Activated naive CD8-positive, alpha-beta T cell treated with anti-CD3 and anti-CD28 coated beads, Interleukin-2, amount 10 ng/mL, durations not matched to agents 7 days and 5 days (primary cell): ENCODE data around the gene MPC1. TPM values are rescaled to one million over a fixed set of nuclear protein-coding genes. Genes with fewer than 3 reads are reported as not detected.
"Not testable (repeated sequence)": the region's sequence is repeated elsewhere in the genome, so short reads cannot be mapped to it uniquely, and the experiment has no call there.

Source experiments
- ATAC-seq: fragments of 150-1000 bp; cut with Tn5 transposase; one replicate; pipeline ENCODE4 v1.10.0; 2021; ENCODE audit warnings: low read depth, moderate library complexity
- POLR2A ChIA-PET: fragments of 350-600 bp; sonication (Branson Sonifier 250); formaldehyde crosslinking; loops from one replicate; lab custom pipeline; 2021; ENCODE audit warnings: antibody characterized with exemption; lab: Charles Lee
- DNase-seq: peaks from one replicate; pipeline ENCODE4 v3.0.0; 2021
- H3K27ac Mint-ChIP-seq: one replicate; pipeline ENCODE4 v1.8.0; 2022; ENCODE audit warnings: mild to moderate bottlenecking, mixed read lengths
- H3K27me3 Mint-ChIP-seq: one replicate; pipeline ENCODE4 v1.8.0; 2022; ENCODE audit warnings: mild to moderate bottlenecking, moderate library complexity, mixed read lengths
- H3K36me3 Mint-ChIP-seq: one replicate; pipeline ENCODE4 v1.8.0; 2021; ENCODE audit warnings: mild to moderate bottlenecking, mixed read lengths
- H3K4me1 Mint-ChIP-seq: one replicate; pipeline ENCODE4 v1.8.0; 2021; ENCODE audit warnings: mixed read lengths
- H3K4me3 Mint-ChIP-seq: one replicate; pipeline ENCODE4 v1.8.0; 2022; ENCODE audit warnings: mild to moderate bottlenecking, moderate library complexity, mixed read lengths
- H3K9me3 Mint-ChIP-seq: one replicate; pipeline ENCODE4 v1.8.0; 2021; ENCODE audit warnings: mixed read lengths
- total RNA-seq, 2 experiments: library from RNA; stranded (reverse); gene quantifications; one replicate each; pipeline ENCODE4 v1.2.3, GENCODE V29; 2021

Gene MPC1
- total RNA-seq, 2 experiments from 2014 or later = 28.7 to 29.6 TPM

DNA sequence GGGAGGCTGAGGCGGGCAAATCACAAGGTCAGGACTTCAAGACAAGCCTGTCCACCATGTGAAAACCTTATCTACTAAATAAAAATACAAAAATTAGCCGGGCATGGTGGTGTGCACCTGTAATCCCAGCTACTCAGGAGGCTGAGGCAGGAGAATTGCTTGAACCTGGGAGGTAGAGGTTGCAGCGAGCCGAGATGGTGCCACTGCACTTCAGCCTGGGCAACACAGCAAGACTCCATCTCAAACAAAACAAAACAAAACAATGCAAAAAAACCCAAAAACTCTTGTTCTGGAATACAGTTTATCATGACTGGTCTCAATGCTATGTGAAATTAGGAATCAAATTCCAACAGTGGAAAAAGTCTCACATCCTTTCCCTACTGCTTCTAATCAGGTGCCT is 20.3 kb downstream of the MPC1 start:
- POLR2A ChIA-PET, H3K4me1 Mint-ChIP-seq, H3K27ac Mint-ChIP-seq, H3K4me3 Mint-ChIP-seq, DNase-seq, H3K36me3 Mint-ChIP-seq, H3K9me3 Mint-ChIP-seq, ATAC-seq: not testable (repeated sequence)
- H3K27me3 Mint-ChIP-seq = peaks cover 26% of the 10 kb centered on the region

DNA sequence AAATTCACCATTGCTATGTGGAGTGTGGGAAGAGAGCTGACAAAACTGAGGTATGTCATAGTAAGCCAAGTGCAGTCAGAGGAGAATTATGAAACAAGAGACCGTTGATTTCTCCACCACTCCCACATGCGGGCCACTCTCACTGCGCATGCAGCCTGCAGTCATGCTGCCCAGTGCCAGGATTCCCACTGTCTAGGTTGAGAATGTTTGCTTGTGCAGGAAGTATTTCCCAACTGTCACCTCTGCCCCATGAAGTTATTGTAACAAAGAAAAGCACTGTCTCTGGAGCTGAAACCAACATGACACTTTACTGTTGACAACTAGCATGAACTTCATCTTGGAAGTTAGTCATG is 21.7 kb downstream of the MPC1 start:
- no peak overlapping the region for H3K27ac Mint-ChIP-seq
- peaks cover 9% of the 10 kb centered on the region for H3K9me3 Mint-ChIP-seq
- peaks cover 35% of the 10 kb centered on the region for H3K27me3 Mint-ChIP-seq
- POLR2A ChIA-PET = no interaction called here
- H3K36me3 Mint-ChIP-seq = peaks cover 2% of the 10 kb centered on the region
- DNase-seq = no peak
- no peak overlapping the region for H3K4me3 Mint-ChIP-seq
- ATAC-seq = no peak
- H3K4me1 Mint-ChIP-seq = no peaks in the 10 kb centered on the region

- H3K36me3 Mint-ChIP-seq = peaks cover 2% of the 10 kb centered on the region
- POLR2A ChIA-PET = no interaction called here
- peaks cover 36% of the 10 kb centered on the region for H3K27me3 Mint-ChIP-seq
These were observed 22.3 kb downstream of the MPC1 start for GRCh38 chr6:166360243-166361076.

GRCh38 chr6:166355552-166355951 is 27.2 kb downstream of the MPC1 start:
- Mint-ChIP-seq H3K27ac (no peak overlapping the region), H3K4me1 (peaks cover 3% of the 10 kb centered on the region), H3K9me3 (peaks cover 13% of the 10 kb centered on the region), H3K36me3 (no peaks in the 10 kb centered on the region), H3K27me3 (peaks cover 63% of the 10 kb centered on the region), H3K4me3 (no peak overlapping the region)
- POLR2A ChIA-PET = no interaction called here
- DNase-seq = no peak
- no peak for ATAC-seq

More at GRCh38 chr6:166360243-166361076, 22.3 kb downstream of the MPC1 start:
- no peaks in the 10 kb centered on the region for H3K4me1 Mint-ChIP-seq
- no peak overlapping the region for H3K27ac Mint-ChIP-seq
- ATAC-seq = no peak
- no peak overlapping the region for H3K4me3 Mint-ChIP-seq
- no peak for DNase-seq
- H3K9me3 Mint-ChIP-seq = peaks cover 9% of the 10 kb centered on the region

GRCh38 chr6:166354965-166355364 is 27.8 kb downstream of the MPC1 start:
- H3K27me3 Mint-ChIP-seq = peaks cover 61% of the 10 kb centered on the region
- peaks cover 13% of the 10 kb centered on the region for H3K9me3 Mint-ChIP-seq

DNA sequence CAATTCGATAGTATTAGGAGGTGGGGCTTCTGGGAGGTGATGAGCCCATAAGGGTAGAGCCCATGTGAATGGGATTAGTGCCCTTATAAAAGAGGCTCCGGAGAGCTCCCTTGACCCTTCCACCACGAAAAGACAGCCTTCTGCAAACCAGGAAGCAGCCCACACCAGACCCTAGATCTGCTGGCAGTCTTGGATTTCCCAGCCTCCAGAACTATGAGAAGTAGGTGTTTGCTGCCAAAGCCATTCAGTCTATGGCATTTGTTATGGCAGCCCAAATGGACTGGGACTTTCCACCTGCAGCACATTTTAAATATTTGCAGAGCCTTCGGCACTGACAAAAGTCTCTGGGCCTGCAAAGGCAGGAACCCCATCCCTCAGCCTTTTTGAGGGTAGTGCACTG is 28.6 kb downstream of the MPC1 start:
- no peak for DNase-seq
- Mint-ChIP-seq H3K4me1 (peaks cover 3% of the 10 kb centered on the region), H3K36me3 (peaks cover 5% of the 10 kb centered on the region), H3K4me3 (no peak overlapping the region), H3K9me3 (peaks cover 18% of the 10 kb centered on the region), H3K27ac (no peak overlapping the region), H3K27me3 (peaks cover 56% of the 10 kb centered on the region)
- ATAC-seq = no peak
- POLR2A ChIA-PET = no interaction called here

More at GRCh38 chr6:166354965-166355364, 27.8 kb downstream of the MPC1 start:
- Mint-ChIP-seq H3K4me3 (no peak overlapping the region), H3K4me1 (peaks cover 3% of the 10 kb centered on the region), H3K27ac (no peak overlapping the region), H3K36me3 (no peaks in the 10 kb centered on the region)
- DNase-seq (no peak), ATAC-seq (no peak)
- POLR2A ChIA-PET = no interaction called here

GRCh38 chr6:166353507-166353906 is 29.2 kb downstream of the MPC1 start:
- H3K36me3 Mint-ChIP-seq = peaks cover 7% of the 10 kb centered on the region
- peaks cover 53% of the 10 kb centered on the region for H3K27me3 Mint-ChIP-seq
- H3K4me3 Mint-ChIP-seq = no peak overlapping the region
- H3K9me3 Mint-ChIP-seq = peaks cover 16% of the 10 kb centered on the region
- no peak overlapping the region for H3K27ac Mint-ChIP-seq
- POLR2A ChIA-PET = no interaction called here
- H3K4me1 Mint-ChIP-seq = peaks cover 3% of the 10 kb centered on the region
- DNase-seq = no peak
- no peak for ATAC-seq

GRCh38 chr6:166352923-166353322 is 29.8 kb downstream of the MPC1 start:
- Mint-ChIP-seq H3K4me1 (peaks cover 4% of the 10 kb centered on the region), H3K36me3 (peaks cover 11% of the 10 kb centered on the region), H3K9me3 (peaks cover 16% of the 10 kb centered on the region), H3K27ac (no peak overlapping the region), H3K27me3 (peaks cover 53% of the 10 kb centered on the region), H3K4me3 (no peak overlapping the region)
- DNase-seq = no peak
- ATAC-seq = no peak
- POLR2A ChIA-PET = no interaction called here

DNA sequence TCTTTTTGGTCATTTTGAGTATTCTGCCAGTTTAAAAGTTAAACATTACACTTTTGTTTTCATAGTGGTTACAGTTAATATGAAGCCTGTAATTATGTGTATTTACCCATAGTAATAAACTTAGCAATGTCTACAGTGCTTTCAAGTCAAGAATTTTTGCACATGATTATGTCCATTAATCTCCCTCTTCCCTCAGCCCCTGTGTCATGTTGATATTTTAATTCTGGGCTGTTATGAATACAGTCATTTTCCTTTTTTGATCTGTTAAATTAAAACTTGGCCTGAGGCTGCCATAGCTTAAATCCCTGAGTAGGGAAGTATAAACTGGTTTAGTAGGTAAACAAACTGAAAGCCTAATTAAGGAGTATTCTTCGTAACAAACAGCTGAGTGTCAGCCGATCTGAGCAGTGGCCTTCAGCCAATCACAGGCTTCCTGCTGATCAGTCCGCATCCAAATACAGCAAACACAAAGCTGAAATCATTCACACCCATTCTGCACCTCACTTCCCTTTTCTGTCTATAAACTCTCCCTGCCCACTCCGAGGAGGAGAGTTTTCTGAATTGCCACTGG is 30.9 kb downstream of the MPC1 start:
- Mint-ChIP-seq H3K4me1 (peaks cover 5% of the 10 kb centered on the region), H3K27me3 (peaks cover 49% of the 10 kb centered on the region), H3K4me3 (no peak overlapping the region), H3K9me3 (peaks cover 17% of the 10 kb centered on the region), H3K36me3 (peaks cover 12% of the 10 kb centered on the region), H3K27ac (no peak overlapping the region)
- DNase-seq (no peak), ATAC-seq (no peak)
- POLR2A ChIA-PET = no interaction called here

GRCh38 chr6:166348305-166348949 is 34.3 kb downstream of the MPC1 start:
- Mint-ChIP-seq H3K9me3 (peaks cover 17% of the 10 kb centered on the region), H3K27ac (no peak overlapping the region), H3K4me1 (peaks cover 7% of the 10 kb centered on the region), H3K27me3 (peaks cover 57% of the 10 kb centered on the region), H3K36me3 (peaks cover 12% of the 10 kb centered on the region), H3K4me3 (no peak overlapping the region)
- no peak for DNase-seq
- POLR2A ChIA-PET = no interaction called here
- no peak for ATAC-seq

DNA sequence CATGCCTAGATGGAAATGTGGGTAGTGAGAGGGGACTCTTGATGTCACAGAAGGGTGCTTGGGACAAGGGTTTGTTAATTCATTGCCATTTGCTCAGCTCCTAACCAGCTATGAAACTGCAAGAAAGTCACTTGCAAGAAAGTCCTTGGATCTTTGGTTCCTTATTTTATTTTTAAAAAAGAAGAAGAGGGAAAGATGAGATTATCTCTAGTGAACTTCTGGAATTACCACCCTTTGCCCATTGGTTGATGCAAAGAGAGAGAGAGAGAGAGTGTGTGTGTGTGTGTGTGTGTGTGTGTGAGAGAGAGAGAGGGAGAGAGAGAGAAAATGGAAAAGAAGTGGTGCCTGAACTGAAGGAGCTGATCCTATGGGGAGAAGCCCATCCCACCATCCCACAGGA is 35.8 kb downstream of the MPC1 start:
- ATAC-seq (no peak), DNase-seq (no peak)
- no peak overlapping the region for H3K27ac Mint-ChIP-seq
- peaks cover 12% of the 10 kb centered on the region for H3K36me3 Mint-ChIP-seq
- peaks cover 8% of the 10 kb centered on the region for H3K4me1 Mint-ChIP-seq
- peaks cover 44% of the 10 kb centered on the region for H3K27me3 Mint-ChIP-seq
- POLR2A ChIA-PET = no interaction called here
- no peak overlapping the region for H3K4me3 Mint-ChIP-seq
- peaks cover 17% of the 10 kb centered on the region for H3K9me3 Mint-ChIP-seq

DNA sequence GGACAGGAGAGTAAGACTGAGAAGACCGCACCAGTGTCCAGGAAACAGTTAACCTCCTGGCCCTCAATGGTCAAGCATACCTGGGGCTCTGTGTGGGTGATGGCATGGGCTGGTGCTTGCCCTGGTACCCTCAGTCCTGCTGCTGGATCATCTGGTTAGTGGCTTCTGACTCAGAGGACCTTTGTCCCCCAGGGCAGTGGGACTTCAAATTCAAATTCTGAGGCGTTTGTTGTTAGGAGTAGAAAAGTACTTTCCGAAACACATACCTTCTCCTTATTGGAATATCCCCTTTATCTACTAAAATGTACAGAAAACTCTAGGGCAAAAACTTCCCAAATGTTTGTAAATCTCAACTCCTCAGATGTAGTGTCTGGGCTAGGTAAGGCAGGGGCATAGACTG is 36.3 kb downstream of the MPC1 start:
- Mint-ChIP-seq H3K36me3 (peaks cover 12% of the 10 kb centered on the region), H3K4me1 (peaks cover 8% of the 10 kb centered on the region), H3K27me3 (peaks cover 39% of the 10 kb centered on the region), H3K27ac (no peak overlapping the region), H3K9me3 (peaks cover 17% of the 10 kb centered on the region), H3K4me3 (no peak overlapping the region)
- ATAC-seq (no peak), DNase-seq (no peak)
- POLR2A ChIA-PET = no interaction called here

GRCh38 chr6:166345672-166346071 is 37.1 kb downstream of the MPC1 start:
- Mint-ChIP-seq H3K27me3 (peaks cover 34% of the 10 kb centered on the region), H3K36me3 (peaks cover 13% of the 10 kb centered on the region), H3K9me3 (peaks cover 14% of the 10 kb centered on the region)
- DNase-seq, H3K4me1 Mint-ChIP-seq, ATAC-seq, POLR2A ChIA-PET, H3K27ac Mint-ChIP-seq, H3K4me3 Mint-ChIP-seq: not testable (repeated sequence)

GRCh38 chr6:166344921-166345320 is 37.8 kb downstream of the MPC1 start:
- H3K27ac Mint-ChIP-seq, H3K4me3 Mint-ChIP-seq, POLR2A ChIA-PET, ATAC-seq, DNase-seq, H3K4me1 Mint-ChIP-seq: not testable (repeated sequence)
- Mint-ChIP-seq H3K27me3 (peaks cover 32% of the 10 kb centered on the region), H3K9me3 (peaks cover 13% of the 10 kb centered on the region), H3K36me3 (peaks cover 13% of the 10 kb centered on the region)
